ENCODE measurements around the gene REPS2.

The REPS2 gene

GRCh38 chrX:17154001-17154400 lies 207.5 kb downstream of the REPS2 start:
- Histone ChIP-seq H3K4me3 (ENCODE audit: low read length) (no peak overlapping the region), H3K4me1 (ENCODE audit: low read length) (no peaks in the 10 kb centered on the region), H3K9me2 (replicated peaks; ENCODE audit: insufficient read depth, low read length) (no peaks in the 10 kb centered on the region), H3K27ac (ENCODE audit: low read length) (no peak overlapping the region), H3K36me3 (replicated peaks; ENCODE audit: insufficient read depth, low read length) (no peaks in the 10 kb centered on the region), H3K9ac (ENCODE audit: low read length) (no peak overlapping the region), H3K4me2 (ENCODE audit: low read depth, low read length) (no peak overlapping the region), H3K27me3 (replicated peaks; ENCODE audit: insufficient read depth, low read length) (no peaks in the 10 kb centered on the region), H3F3A (ENCODE audit: insufficient read depth, low read length) (no peaks in the 10 kb centered on the region), H2AFZ (ENCODE audit: low read length) (no peak overlapping the region), H3K9me3 (replicated peaks; ENCODE audit: insufficient read depth, low read length) (no peaks in the 10 kb centered on the region), H3K79me2 (ENCODE audit: low read length) (no peaks in the 10 kb centered on the region), H4K20me1 (ENCODE audit: insufficient read depth, low read length) (no peaks in the 10 kb centered on the region)
- DNase-seq: no peak
- no peak for TF ChIP-seq EZH2phosphoT487 (IDR thresholded peaks at IDR 0.05; ENCODE audit: low read length)
- TF ChIP-seq EZH2 (optimal IDR thresholded peaks at IDR 0.05; ENCODE audit: low read depth, low read length): no peak
- TF ChIP-seq, protein P1, sequence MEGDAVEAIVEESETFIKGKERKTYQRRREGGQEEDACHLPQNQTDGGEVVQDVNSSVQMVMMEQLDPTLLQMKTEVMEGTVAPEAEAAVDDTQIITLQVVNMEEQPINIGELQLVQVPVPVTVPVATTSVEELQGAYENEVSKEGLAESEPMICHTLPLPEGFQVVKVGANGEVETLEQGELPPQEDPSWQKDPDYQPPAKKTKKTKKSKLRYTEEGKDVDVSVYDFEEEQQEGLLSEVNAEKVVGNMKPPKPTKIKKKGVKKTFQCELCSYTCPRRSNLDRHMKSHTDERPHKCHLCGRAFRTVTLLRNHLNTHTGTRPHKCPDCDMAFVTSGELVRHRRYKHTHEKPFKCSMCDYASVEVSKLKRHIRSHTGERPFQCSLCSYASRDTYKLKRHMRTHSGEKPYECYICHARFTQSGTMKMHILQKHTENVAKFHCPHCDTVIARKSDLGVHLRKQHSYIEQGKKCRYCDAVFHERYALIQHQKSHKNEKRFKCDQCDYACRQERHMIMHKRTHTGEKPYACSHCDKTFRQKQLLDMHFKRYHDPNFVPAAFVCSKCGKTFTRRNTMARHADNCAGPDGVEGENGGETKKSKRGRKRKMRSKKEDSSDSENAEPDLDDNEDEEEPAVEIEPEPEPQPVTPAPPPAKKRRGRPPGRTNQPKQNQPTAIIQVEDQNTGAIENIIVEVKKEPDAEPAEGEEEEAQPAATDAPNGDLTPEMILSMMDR (IDR thresholded peaks at IDR 0.05; ENCODE audit: low read length): no peak

GRCh38 chrX:17160975-17161374 lies 214.5 kb downstream of the REPS2 start:
- no peak overlapping the region for H3K4me2 ChIP-seq (ENCODE audit: low read depth, low read length)
- H3K79me2 ChIP-seq (ENCODE audit: low read length): no peaks in the 10 kb centered on the region
- no peaks in the 10 kb centered on the region for H3K4me1 ChIP-seq (ENCODE audit: low read length)
- no peak overlapping the region for H3K27ac ChIP-seq (ENCODE audit: low read length)
- DNase-seq: no peak
- no peaks in the 10 kb centered on the region for H3K9me2 ChIP-seq (replicated peaks; ENCODE audit: insufficient read depth, low read length)
- no peaks in the 10 kb centered on the region for H3K9me3 ChIP-seq (replicated peaks; ENCODE audit: insufficient read depth, low read length)
- H3F3A ChIP-seq (ENCODE audit: insufficient read depth, low read length): no peaks in the 10 kb centered on the region
- H3K9ac ChIP-seq (ENCODE audit: low read length): no peak overlapping the region
- H2AFZ ChIP-seq (ENCODE audit: low read length): no peak overlapping the region
- H3K4me3 ChIP-seq (ENCODE audit: low read length): no peak overlapping the region
- no peaks in the 10 kb centered on the region for H3K36me3 ChIP-seq (replicated peaks; ENCODE audit: insufficient read depth, low read length)
- H4K20me1 ChIP-seq (ENCODE audit: insufficient read depth, low read length): no peaks in the 10 kb centered on the region
- TF ChIP-seq EZH2phosphoT487 (IDR thresholded peaks at IDR 0.05; ENCODE audit: low read length) (no peak), EZH2 (optimal IDR thresholded peaks at IDR 0.05; ENCODE audit: low read depth, low read length) (no peak)
- TF ChIP-seq, protein P1 (IDR thresholded peaks at IDR 0.05; ENCODE audit: low read length): peak; percentile 9; the same call in 1 of the 2 replicates
- H3K27me3 ChIP-seq (replicated peaks; ENCODE audit: insufficient read depth, low read length): no peaks in the 10 kb centered on the region

DNA sequence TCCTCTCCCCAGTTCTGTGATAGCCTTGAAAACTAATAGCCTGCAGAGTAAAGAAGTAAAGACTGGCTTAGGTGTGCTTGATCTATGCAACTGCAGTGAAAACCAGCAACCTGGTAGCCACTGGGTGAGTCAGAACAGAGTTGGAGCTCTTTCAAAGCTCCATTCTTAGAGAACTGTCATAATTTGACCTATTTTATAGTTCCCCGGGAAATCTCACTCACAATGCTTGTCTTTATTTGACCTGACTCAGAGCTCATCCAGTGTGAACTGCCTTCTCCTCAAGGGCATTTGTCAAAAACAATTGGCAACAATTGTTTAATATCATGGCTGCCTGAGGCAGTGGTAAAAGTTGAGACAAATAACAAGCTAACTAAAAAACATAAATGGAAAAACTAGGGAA lies 215.5 kb downstream of the REPS2 start:
- no peaks in the 10 kb centered on the region for H3K79me2 ChIP-seq (ENCODE audit: low read length)
- H3K4me3 ChIP-seq (ENCODE audit: low read length): no peak overlapping the region
- no peaks in the 10 kb centered on the region for H4K20me1 ChIP-seq (ENCODE audit: insufficient read depth, low read length)
- no peak overlapping the region for H3K9ac ChIP-seq (ENCODE audit: low read length)
- no peak overlapping the region for H3K27ac ChIP-seq (ENCODE audit: low read length)
- no peak overlapping the region for H3K4me2 ChIP-seq (ENCODE audit: low read depth, low read length)
- H3K4me1 ChIP-seq (ENCODE audit: low read length): no peaks in the 10 kb centered on the region
- no peaks in the 10 kb centered on the region for H3K27me3 ChIP-seq (replicated peaks; ENCODE audit: insufficient read depth, low read length)
- H3K9me2 ChIP-seq (replicated peaks; ENCODE audit: insufficient read depth, low read length): no peaks in the 10 kb centered on the region
- TF ChIP-seq EZH2 (optimal IDR thresholded peaks at IDR 0.05; ENCODE audit: low read depth, low read length) (no peak), EZH2phosphoT487 (IDR thresholded peaks at IDR 0.05; ENCODE audit: low read length) (no peak)
- TF ChIP-seq, protein P1 (IDR thresholded peaks at IDR 0.05; ENCODE audit: low read length): no peak
- H3K36me3 ChIP-seq (replicated peaks; ENCODE audit: insufficient read depth, low read length): no peaks in the 10 kb centered on the region
- H3F3A ChIP-seq (ENCODE audit: insufficient read depth, low read length): no peaks in the 10 kb centered on the region
- H3K9me3 ChIP-seq (replicated peaks; ENCODE audit: insufficient read depth, low read length): no peaks in the 10 kb centered on the region
- DNase-seq: no peak
- no peak overlapping the region for H2AFZ ChIP-seq (ENCODE audit: low read length)
